Measurements from ENCODE around the gene STK32B. TPM values are rescaled to one million over a fixed set of nuclear protein-coding genes. Genes with fewer than 3 reads are reported as not detected.

Gene STK32B
- total and polyA plus RNA-seq, 2 experiments from 2014 or later = 0.71 to 2.3 TPM

DNA sequence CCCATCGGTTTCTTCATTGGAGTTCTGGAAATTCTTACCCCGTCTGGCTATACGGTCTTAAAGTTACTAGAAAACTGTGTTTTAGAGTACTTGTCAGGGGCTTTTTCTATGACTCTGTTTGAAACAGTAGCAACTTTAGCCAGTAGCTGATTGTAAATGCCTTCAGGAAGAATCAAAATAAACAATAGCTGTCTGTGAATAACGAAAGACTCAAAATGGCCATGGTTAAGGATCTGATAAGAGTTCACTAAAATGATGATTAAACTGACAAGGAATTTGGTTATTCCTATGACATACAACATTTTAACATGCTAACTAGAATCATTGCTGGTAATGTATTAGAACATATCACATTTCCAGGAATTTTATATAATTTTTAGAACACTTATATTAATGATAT, 466.1 kb downstream of the STK32B start:
- no peak overlapping the region for H2AFZ ChIP-seq
- no peaks in the 10 kb centered on the region for H3K27me3 ChIP-seq (ENCODE audit: insufficient read depth)
- TF ChIP-seq STAT1 (IDR thresholded peaks at IDR 0.05; ENCODE audit: unreplicated experiment) (no peak), EZH2phosphoT487 (IDR thresholded peaks at IDR 0.05; ENCODE audit: unreplicated experiment) (no peak), NANOG (IDR thresholded peaks at IDR 0.05; ENCODE audit: borderline replicate concordance) (no peak), ZNF114 (CRISPR knock-in tag; IDR thresholded peaks at IDR 0.05) (no peak), JUNB (IDR thresholded peaks at IDR 0.05; ENCODE audit: unreplicated experiment) (no peak), EZH2 (IDR thresholded peaks at IDR 0.05; ENCODE audit: low read depth, unreplicated experiment) (no peak), POLR2AphosphoS5 (IDR thresholded peaks at IDR 0.05; ENCODE audit: low read depth) (no peak), ZNF331 (CRISPR knock-in tag; IDR thresholded peaks at IDR 0.05; ENCODE audit: low read depth) (no peak), CREB1 (CRISPR knock-in tag; IDR thresholded peaks at IDR 0.05; ENCODE audit: low read depth) (no peak)
- TF ChIP-seq, protein P1, sequence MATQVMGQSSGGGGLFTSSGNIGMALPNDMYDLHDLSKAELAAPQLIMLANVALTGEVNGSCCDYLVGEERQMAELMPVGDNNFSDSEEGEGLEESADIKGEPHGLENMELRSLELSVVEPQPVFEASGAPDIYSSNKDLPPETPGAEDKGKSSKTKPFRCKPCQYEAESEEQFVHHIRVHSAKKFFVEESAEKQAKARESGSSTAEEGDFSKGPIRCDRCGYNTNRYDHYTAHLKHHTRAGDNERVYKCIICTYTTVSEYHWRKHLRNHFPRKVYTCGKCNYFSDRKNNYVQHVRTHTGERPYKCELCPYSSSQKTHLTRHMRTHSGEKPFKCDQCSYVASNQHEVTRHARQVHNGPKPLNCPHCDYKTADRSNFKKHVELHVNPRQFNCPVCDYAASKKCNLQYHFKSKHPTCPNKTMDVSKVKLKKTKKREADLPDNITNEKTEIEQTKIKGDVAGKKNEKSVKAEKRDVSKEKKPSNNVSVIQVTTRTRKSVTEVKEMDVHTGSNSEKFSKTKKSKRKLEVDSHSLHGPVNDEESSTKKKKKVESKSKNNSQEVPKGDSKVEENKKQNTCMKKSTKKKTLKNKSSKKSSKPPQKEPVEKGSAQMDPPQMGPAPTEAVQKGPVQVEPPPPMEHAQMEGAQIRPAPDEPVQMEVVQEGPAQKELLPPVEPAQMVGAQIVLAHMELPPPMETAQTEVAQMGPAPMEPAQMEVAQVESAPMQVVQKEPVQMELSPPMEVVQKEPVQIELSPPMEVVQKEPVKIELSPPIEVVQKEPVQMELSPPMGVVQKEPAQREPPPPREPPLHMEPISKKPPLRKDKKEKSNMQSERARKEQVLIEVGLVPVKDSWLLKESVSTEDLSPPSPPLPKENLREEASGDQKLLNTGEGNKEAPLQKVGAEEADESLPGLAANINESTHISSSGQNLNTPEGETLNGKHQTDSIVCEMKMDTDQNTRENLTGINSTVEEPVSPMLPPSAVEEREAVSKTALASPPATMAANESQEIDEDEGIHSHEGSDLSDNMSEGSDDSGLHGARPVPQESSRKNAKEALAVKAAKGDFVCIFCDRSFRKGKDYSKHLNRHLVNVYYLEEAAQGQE (IDR thresholded peaks at IDR 0.05; ENCODE audit: unreplicated experiment) = no peak
- TF ChIP-seq, protein P2, sequence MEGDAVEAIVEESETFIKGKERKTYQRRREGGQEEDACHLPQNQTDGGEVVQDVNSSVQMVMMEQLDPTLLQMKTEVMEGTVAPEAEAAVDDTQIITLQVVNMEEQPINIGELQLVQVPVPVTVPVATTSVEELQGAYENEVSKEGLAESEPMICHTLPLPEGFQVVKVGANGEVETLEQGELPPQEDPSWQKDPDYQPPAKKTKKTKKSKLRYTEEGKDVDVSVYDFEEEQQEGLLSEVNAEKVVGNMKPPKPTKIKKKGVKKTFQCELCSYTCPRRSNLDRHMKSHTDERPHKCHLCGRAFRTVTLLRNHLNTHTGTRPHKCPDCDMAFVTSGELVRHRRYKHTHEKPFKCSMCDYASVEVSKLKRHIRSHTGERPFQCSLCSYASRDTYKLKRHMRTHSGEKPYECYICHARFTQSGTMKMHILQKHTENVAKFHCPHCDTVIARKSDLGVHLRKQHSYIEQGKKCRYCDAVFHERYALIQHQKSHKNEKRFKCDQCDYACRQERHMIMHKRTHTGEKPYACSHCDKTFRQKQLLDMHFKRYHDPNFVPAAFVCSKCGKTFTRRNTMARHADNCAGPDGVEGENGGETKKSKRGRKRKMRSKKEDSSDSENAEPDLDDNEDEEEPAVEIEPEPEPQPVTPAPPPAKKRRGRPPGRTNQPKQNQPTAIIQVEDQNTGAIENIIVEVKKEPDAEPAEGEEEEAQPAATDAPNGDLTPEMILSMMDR (conservative IDR thresholded peaks at IDR 0.05; ENCODE audit: low read depth in 2 of 2) = no peak
- TF ChIP-seq, protein P3, sequence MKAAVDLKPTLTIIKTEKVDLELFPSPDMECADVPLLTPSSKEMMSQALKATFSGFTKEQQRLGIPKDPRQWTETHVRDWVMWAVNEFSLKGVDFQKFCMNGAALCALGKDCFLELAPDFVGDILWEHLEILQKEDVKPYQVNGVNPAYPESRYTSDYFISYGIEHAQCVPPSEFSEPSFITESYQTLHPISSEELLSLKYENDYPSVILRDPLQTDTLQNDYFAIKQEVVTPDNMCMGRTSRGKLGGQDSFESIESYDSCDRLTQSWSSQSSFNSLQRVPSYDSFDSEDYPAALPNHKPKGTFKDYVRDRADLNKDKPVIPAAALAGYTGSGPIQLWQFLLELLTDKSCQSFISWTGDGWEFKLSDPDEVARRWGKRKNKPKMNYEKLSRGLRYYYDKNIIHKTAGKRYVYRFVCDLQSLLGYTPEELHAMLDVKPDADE (IDR thresholded peaks at IDR 0.05) = no peak
- TF ChIP-seq, protein P4, sequence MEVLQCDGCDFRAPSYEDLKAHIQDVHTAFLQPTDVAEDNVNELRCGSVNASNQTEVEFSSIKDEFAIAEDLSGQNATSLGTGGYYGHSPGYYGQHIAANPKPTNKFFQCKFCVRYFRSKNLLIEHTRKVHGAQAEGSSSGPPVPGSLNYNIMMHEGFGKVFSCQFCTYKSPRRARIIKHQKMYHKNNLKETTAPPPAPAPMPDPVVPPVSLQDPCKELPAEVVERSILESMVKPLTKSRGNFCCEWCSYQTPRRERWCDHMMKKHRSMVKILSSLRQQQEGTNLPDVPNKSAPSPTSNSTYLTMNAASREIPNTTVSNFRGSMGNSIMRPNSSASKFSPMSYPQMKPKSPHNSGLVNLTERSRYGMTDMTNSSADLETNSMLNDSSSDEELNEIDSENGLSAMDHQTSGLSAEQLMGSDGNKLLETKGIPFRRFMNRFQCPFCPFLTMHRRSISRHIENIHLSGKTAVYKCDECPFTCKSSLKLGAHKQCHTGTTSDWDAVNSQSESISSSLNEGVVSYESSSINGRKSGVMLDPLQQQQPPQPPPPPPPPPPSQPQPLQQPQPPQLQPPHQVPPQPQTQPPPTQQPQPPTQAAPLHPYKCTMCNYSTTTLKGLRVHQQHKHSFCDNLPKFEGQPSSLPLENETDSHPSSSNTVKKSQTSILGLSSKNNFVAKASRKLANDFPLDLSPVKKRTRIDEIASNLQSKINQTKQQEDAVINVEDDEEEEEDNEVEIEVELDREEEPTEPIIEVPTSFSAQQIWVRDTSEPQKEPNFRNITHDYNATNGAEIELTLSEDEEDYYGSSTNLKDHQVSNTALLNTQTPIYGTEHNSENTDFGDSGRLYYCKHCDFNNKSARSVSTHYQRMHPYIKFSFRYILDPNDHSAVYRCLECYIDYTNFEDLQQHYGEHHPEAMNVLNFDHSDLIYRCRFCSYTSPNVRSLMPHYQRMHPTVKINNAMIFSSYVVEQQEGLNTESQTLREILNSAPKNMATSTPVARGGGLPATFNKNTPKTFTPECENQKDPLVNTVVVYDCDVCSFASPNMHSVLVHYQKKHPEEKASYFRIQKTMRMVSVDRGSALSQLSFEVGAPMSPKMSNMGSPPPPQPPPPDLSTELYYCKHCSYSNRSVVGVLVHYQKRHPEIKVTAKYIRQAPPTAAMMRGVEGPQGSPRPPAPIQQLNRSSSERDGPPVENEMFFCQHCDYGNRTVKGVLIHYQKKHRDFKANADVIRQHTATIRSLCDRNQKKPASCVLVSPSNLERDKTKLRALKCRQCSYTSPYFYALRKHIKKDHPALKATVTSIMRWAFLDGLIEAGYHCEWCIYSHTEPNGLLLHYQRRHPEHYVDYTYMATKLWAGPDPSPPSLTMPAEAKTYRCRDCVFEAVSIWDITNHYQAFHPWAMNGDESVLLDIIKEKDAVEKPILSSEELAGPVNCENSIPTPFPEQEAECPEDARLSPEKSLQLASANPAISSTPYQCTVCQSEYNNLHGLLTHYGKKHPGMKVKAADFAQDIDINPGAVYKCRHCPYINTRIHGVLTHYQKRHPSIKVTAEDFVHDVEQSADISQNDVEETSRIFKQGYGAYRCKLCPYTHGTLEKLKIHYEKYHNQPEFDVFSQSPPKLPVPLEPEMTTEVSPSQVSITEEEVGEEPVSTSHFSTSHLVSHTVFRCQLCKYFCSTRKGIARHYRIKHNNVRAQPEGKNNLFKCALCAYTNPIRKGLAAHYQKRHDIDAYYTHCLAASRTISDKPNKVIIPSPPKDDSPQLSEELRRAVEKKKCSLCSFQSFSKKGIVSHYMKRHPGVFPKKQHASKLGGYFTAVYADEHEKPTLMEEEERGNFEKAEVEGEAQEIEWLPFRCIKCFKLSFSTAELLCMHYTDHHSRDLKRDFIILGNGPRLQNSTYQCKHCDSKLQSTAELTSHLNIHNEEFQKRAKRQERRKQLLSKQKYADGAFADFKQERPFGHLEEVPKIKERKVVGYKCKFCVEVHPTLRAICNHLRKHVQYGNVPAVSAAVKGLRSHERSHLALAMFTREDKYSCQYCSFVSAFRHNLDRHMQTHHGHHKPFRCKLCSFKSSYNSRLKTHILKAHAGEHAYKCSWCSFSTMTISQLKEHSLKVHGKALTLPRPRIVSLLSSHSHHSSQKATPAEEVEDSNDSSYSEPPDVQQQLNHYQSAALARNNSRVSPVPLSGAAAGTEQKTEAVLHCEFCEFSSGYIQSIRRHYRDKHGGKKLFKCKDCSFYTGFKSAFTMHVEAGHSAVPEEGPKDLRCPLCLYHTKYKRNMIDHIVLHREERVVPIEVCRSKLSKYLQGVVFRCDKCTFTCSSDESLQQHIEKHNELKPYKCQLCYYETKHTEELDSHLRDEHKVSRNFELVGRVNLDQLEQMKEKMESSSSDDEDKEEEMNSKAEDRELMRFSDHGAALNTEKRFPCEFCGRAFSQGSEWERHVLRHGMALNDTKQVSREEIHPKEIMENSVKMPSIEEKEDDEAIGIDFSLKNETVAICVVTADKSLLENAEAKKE (CRISPR knock-in tag; IDR thresholded peaks at IDR 0.05) = no peak
- H3F3A ChIP-seq (replicated peaks; ENCODE audit: low read depth) = no peaks in the 10 kb centered on the region
- Mint-ChIP-seq H3K4me1 (no peaks in the 10 kb centered on the region), H3K9me3 (peaks cover 69% of the 10 kb centered on the region), H3K36me3 (ENCODE audit: low read depth) (peaks cover 35% of the 10 kb centered on the region), H3K27ac (no peak overlapping the region), H3K27me3 (ENCODE audit: insufficient read depth, low read depth, poor library complexity) (no peaks in the 10 kb centered on the region), H3K4me3 (no peak overlapping the region)
- H3K79me2 ChIP-seq (replicated peaks; ENCODE audit: insufficient read depth) = no peaks in the 10 kb centered on the region
- ATAC-seq = no peak
- H3K36me3 ChIP-seq (ENCODE audit: insufficient read depth) = no peaks in the 10 kb centered on the region
- no peak overlapping the region for H3K27ac ChIP-seq (ENCODE audit: low read depth)
- H3K4me1 ChIP-seq (ENCODE audit: insufficient read depth) = no peaks in the 10 kb centered on the region
- H3K9me2 ChIP-seq (ENCODE audit: insufficient read depth) = 0 out of 2 replicates have a peak, but pooled peaks cover 5% of the 10 kb centered on the region
- no peak overlapping the region for H3K4me3 ChIP-seq
- no peaks in the 10 kb centered on the region for H4K20me1 ChIP-seq (replicated peaks; ENCODE audit: insufficient read depth)
- no peak overlapping the region for H3K4me2 ChIP-seq
- DNase-seq (ENCODE audit: low spot score) = no peak
